Neural cell (in vitro differentiated cells): ENCODE data around the gene OXLD1. TPM values are rescaled to one million over a fixed set of nuclear protein-coding genes. Genes with fewer than 3 reads are reported as not detected.

ENCODE experiments used
- H2AFZ ChIP-seq: fragments of 200-600, 300-800 bp; sonication (generic), shearing (Covaris generic); 2 replicates; pipeline ENCODE4 v1.6.0; 2014; ENCODE audit warnings: low read depth, mild to moderate bottlenecking, antibody characterized with exemption, low read length, moderate library complexity
- H3F3A ChIP-seq: fragments of 200-600 bp; shearing (Covaris generic); 2 replicates; pipeline ENCODE4 v1.6.1; 2016; ENCODE audit warnings: mild to moderate bottlenecking, moderate library complexity, mixed read lengths, antibody characterized with exemption, low read length; ENCODE audit not compliant: insufficient read depth, poor library complexity, severe bottlenecking
- H3K27ac ChIP-seq: fragments of 200-600, 300-800 bp; sonication (generic), shearing (Covaris generic); 2 replicates; pipeline ENCODE4 v1.5.1; 2014; ENCODE audit warnings: mild to moderate bottlenecking, low read length, moderate library complexity
- H3K27me3 ChIP-seq: fragments of 300-800, 200-600 bp; sonication (generic), shearing (Covaris generic); 2 replicates; pipeline ENCODE4 v1.6.0; 2014; ENCODE audit warnings: mild to moderate bottlenecking, low read depth, low read length, moderate library complexity; ENCODE audit not compliant: insufficient read depth
- H3K36me3 ChIP-seq: fragments of 300-800, 200-600 bp; sonication (generic), shearing (Covaris generic); 2 replicates; pipeline ENCODE4 v1.5.1; 2014; ENCODE audit warnings: mild to moderate bottlenecking, antibody characterized with exemption, low read length, moderate library complexity; ENCODE audit not compliant: insufficient read depth
- H3K4me2 ChIP-seq: fragments of 300-800, 200-600 bp; sonication (generic), shearing (Covaris generic); 2 replicates; pipeline ENCODE4 v1.6.0; 2014; ENCODE audit warnings: mild to moderate bottlenecking, low read length
- H3K4me3 ChIP-seq: fragments of 300-800, 200-600 bp; sonication (generic), shearing (Covaris generic); 2 replicates; pipeline ENCODE4 v1.5.1; 2014; ENCODE audit warnings: mild to moderate bottlenecking, low read length, moderate library complexity
- H3K79me2 ChIP-seq: fragments of 200-600 bp; shearing (Covaris generic); replicated peaks from 2 replicates; pipeline ENCODE4 v1.6.0; 2014; ENCODE audit warnings: mild to moderate bottlenecking, low read length, moderate library complexity; ENCODE audit not compliant: insufficient read depth
- H3K9ac ChIP-seq: fragments of 300-800, 200-600 bp; sonication (generic), shearing (Covaris generic); 2 replicates; pipeline ENCODE4 v1.6.1; 2016; ENCODE audit warnings: mild to moderate bottlenecking, low read length, mixed read lengths
- H3K9me2 ChIP-seq: fragments of 200-600 bp; shearing (Covaris generic); 2 replicates; pipeline ENCODE4 v1.6.1; 2016; ENCODE audit warnings: mild to moderate bottlenecking, low read length, mixed read lengths; ENCODE audit not compliant: insufficient read depth
- H3K9me3 ChIP-seq: fragments of 200-600, 300-800 bp; sonication (generic), shearing (Covaris generic); 2 replicates; pipeline ENCODE4 v1.6.1; 2016; ENCODE audit warnings: mild to moderate bottlenecking, mixed run types, low read length, moderate library complexity, mixed read lengths
- H4K20me1 ChIP-seq: fragments of 200-600 bp; shearing (Covaris generic); 2 replicates; pipeline ENCODE4 v1.6.1; 2016; ENCODE audit warnings: mild to moderate bottlenecking, mixed run types; ENCODE audit not compliant: insufficient read depth
- EP300 ChIP-seq: fragments of 450-650 bp; conservative IDR thresholded peaks from 2 replicates; pipeline ENCODE4 v1.6.1; 2014; ENCODE audit warnings: antibody characterized with exemption, mild to moderate bottlenecking, moderate library complexity; ENCODE audit not compliant: poor library complexity, severe bottlenecking
- EZH2 ChIP-seq: fragments of 200-600, 300-800 bp; shearing (Covaris generic), sonication (generic); IDR thresholded peaks from 2 replicates; pipeline ENCODE4 v1.6.1; 2014; ENCODE audit warnings: antibody characterized with exemption, low read length, borderline replicate concordance, mild to moderate bottlenecking; ENCODE audit not compliant: insufficient read depth, poor library complexity, severe bottlenecking
- MXI1 ChIP-seq: fragments of 450-650 bp; conservative IDR thresholded peaks from 2 replicates; pipeline ENCODE4 v1.6.1; 2014; ENCODE audit warnings: antibody characterized with exemption, mild to moderate bottlenecking; ENCODE audit not compliant: poor library complexity, severe bottlenecking
- POLR2AphosphoS5 ChIP-seq: IDR thresholded peaks from 2 replicates; pipeline ENCODE4 v1.6.1; 2012
- RAD21 ChIP-seq: fragments of 450-650 bp; conservative IDR thresholded peaks from 2 replicates; pipeline ENCODE4 v1.6.1; 2014; ENCODE audit warnings: antibody characterized with exemption, mild to moderate bottlenecking, moderate library complexity
- REST ChIP-seq: IDR thresholded peaks from 2 replicates; pipeline ENCODE4 v1.6.1; 2012; ENCODE audit warnings: borderline replicate concordance
- SMC3 ChIP-seq: fragments of 450-650 bp; conservative IDR thresholded peaks from 2 replicates; pipeline ENCODE4 v1.6.1; 2014; ENCODE audit warnings: antibody characterized with exemption, mild to moderate bottlenecking, moderate library complexity; ENCODE audit not compliant: poor library complexity
- polyA plus RNA-seq: library from polyadenylated mRNA; depleted of rRNA; stranded (reverse); fragments of >200 nt; gene quantifications from 2 replicates; pipeline ENCODE4 v1.2.3, GENCODE V29; 2014
- TF ChIP-seq, protein P1 (sequence below): fragments of 450-650 bp; IDR thresholded peaks from 2 replicates; pipeline ENCODE4 v1.5.1; 2014; ENCODE audit warnings: antibody characterized with exemption, mild to moderate bottlenecking, moderate library complexity; ENCODE audit not compliant: poor library complexity, severe bottlenecking

OXLD1 gene
- polyA plus RNA-seq, 1 donor from 2014 or later = 61.0 TPM

GRCh38 chr17:81713004-81713555 is 46.7 kb upstream of the OXLD1 start:
- peaks cover 8% of the 10 kb centered on the region for H3K27me3 ChIP-seq
- H3K9me3 ChIP-seq = no peaks in the 10 kb centered on the region
- H3K79me2 ChIP-seq = no peaks in the 10 kb centered on the region
- H4K20me1 ChIP-seq = no peaks in the 10 kb centered on the region
- peak overlapping the region; percentile 51 for H3K4me2 ChIP-seq
- H3K36me3 ChIP-seq = no peaks in the 10 kb centered on the region
- H3K27ac ChIP-seq = no peak overlapping the region
- TF ChIP-seq MXI1 (no peak), SMC3 (no peak), POLR2AphosphoS5 (no peak), REST (no peak), EP300 (no peak), RAD21 (no peak), EZH2 (no peak)
- TF ChIP-seq, protein P1, sequence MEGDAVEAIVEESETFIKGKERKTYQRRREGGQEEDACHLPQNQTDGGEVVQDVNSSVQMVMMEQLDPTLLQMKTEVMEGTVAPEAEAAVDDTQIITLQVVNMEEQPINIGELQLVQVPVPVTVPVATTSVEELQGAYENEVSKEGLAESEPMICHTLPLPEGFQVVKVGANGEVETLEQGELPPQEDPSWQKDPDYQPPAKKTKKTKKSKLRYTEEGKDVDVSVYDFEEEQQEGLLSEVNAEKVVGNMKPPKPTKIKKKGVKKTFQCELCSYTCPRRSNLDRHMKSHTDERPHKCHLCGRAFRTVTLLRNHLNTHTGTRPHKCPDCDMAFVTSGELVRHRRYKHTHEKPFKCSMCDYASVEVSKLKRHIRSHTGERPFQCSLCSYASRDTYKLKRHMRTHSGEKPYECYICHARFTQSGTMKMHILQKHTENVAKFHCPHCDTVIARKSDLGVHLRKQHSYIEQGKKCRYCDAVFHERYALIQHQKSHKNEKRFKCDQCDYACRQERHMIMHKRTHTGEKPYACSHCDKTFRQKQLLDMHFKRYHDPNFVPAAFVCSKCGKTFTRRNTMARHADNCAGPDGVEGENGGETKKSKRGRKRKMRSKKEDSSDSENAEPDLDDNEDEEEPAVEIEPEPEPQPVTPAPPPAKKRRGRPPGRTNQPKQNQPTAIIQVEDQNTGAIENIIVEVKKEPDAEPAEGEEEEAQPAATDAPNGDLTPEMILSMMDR = no peak
- H3K4me3 ChIP-seq = peak overlapping the region; percentile 68
- no peaks in the 10 kb centered on the region for H3F3A ChIP-seq
- H3K9ac ChIP-seq = peak overlapping the region; percentile 42
- no peaks in the 10 kb centered on the region for H3K9me2 ChIP-seq
- no peak overlapping the region for H2AFZ ChIP-seq

DNA sequence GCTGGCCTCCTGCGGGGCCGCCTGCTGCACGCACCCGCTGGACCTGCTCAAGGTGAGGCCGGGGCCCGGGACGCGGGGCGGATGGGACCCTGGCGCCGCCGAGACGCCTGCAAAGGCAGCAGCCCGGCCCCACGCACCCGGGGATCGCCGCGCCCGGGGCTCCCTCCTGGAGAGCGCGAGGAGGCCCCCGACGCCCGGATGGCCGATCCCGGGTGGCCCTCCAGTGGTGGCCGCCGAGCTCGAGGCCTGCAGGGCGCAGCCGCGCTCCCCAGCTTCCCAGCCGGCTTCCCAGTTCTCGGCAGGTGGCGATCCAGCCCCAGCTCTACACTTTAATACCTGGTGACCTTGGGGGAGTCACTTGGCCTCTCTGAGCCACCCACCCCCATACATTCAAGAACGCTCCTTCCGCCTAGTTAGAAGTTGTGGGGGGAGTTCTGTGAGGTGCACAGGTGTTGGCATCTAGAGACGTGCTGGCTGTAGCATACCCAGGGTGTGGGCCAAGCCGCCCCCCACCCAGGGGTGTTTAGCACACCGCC is 46.1 kb upstream of the OXLD1 start:
- no peaks in the 10 kb centered on the region for H3K36me3 ChIP-seq
- no peaks in the 10 kb centered on the region for H3K9me2 ChIP-seq
- H3K79me2 ChIP-seq = no peaks in the 10 kb centered on the region
- H3K9me3 ChIP-seq = no peaks in the 10 kb centered on the region
- peak overlapping the region; percentile 68 for H3K4me3 ChIP-seq
- no peaks in the 10 kb centered on the region for H3F3A ChIP-seq
- no peaks in the 10 kb centered on the region for H4K20me1 ChIP-seq
- H3K27ac ChIP-seq = no peak overlapping the region
- TF ChIP-seq RAD21 (no peak), MXI1 (no peak), EP300 (peak; percentile 6)
- peak overlapping the region; percentile 42 for H3K9ac ChIP-seq
- no peak overlapping the region for H2AFZ ChIP-seq
- peaks cover 8% of the 10 kb centered on the region for H3K27me3 ChIP-seq
- H3K4me2 ChIP-seq = peak overlapping the region; percentile 51
